ENCODE data around the gene PPP2CA. TPM values are rescaled to one million over a fixed set of nuclear protein-coding genes. Genes with fewer than 3 reads are reported as not detected.

Gene PPP2CA
- total RNA-seq, 6 experiments from 2014 or later: 50.8 to 80.5 (median 65.0) TPM

- Histone ChIP-seq H3K27ac (no peak overlapping the region), H3K9me3 (no peaks in the 10 kb centered on the region), H3K27me3 (no peaks in the 10 kb centered on the region), H3K36me3 (peaks cover 0 to 29% (median under 1%) of the 10 kb centered on the region in 4 donors), H3K4me3 (no peak overlapping the region), H3K4me1 (peaks cover 0 to 5% (median 0%) of the 10 kb centered on the region in 4 donors)
- intact Hi-C loops (cut with DNase I): no loop called here
- ATAC-seq: no peak
- DNase-seq: no peak
- 77% methylated on average over 5 of the region's 7 CpGs for WGBS (ENCODE audit: insufficient coverage, low coverage, low lambda C conversion rate, missing lambda C conversion rate)
- TF ChIP-seq CTCF (IDR thresholded peaks at IDR 0.05) (no peak), POLR2A (IDR thresholded peaks at IDR 0.05) (no peak)
Observed at GRCh38 chr5:134206627-134207160, 19.2 kb downstream of the PPP2CA start.

- DNase-seq (no peak), ATAC-seq (no peak)
- TF ChIP-seq POLR2A (IDR thresholded peaks at IDR 0.05) (no peak), CTCF (IDR thresholded peaks at IDR 0.05) (no peak)
- H3K4me3 ChIP-seq: no peak overlapping the region
- no peak overlapping the region for H3K27ac ChIP-seq
- 97% methylated on average over 3 of the region's 4 CpGs for WGBS (ENCODE audit: insufficient coverage, low coverage, low lambda C conversion rate, missing lambda C conversion rate)
- no peaks in the 10 kb centered on the region for H3K9me3 ChIP-seq
- intact Hi-C loops (cut with DNase I): no loop called here
- no peaks in the 10 kb centered on the region for H3K27me3 ChIP-seq
- peaks cover 0 to 51% (median 15%) of the 10 kb centered on the region in 4 donors for H3K36me3 ChIP-seq
- peaks cover 0 to 5% (median 0%) of the 10 kb centered on the region in 4 donors for H3K4me1 ChIP-seq
Observed at GRCh38 chr5:134204575-134204974, 21.3 kb downstream of the PPP2CA start.

GRCh38 chr5:134203630-134204029 is 22.2 kb downstream of the PPP2CA start:
- DNase-seq (no peak), ATAC-seq (no peak)
- no peaks in the 10 kb centered on the region for H3K9me3 ChIP-seq
- TF ChIP-seq CTCF (IDR thresholded peaks at IDR 0.05) (no peak), POLR2A (IDR thresholded peaks at IDR 0.05) (no peak)
- H3K27me3 ChIP-seq: no peaks in the 10 kb centered on the region
- H3K36me3 ChIP-seq: peaks cover 6 to 60% (median 19%) of the 10 kb centered on the region in 4 donors
- no peak overlapping the region for H3K4me3 ChIP-seq
- H3K4me1 ChIP-seq: peaks cover 0 to 4% (median 0%) of the 10 kb centered on the region in 4 donors
- intact Hi-C loops (cut with DNase I): no loop called here
- no peak overlapping the region for H3K27ac ChIP-seq
- 88% methylated on average over 1 of the region's 3 CpGs for WGBS (ENCODE audit: insufficient coverage, low coverage, low lambda C conversion rate, missing lambda C conversion rate)

GRCh38 chr5:134195666-134196065 is 30.2 kb downstream of the PPP2CA start:
- DNase-seq (no peak), ATAC-seq (no peak)
- H3K9me3 ChIP-seq: no peaks in the 10 kb centered on the region
- H3K27ac ChIP-seq: no peak overlapping the region
- H3K4me1 ChIP-seq: no peaks in the 10 kb centered on the region
- H3K36me3 ChIP-seq: peaks cover 6 to 41% (median 22%) of the 10 kb centered on the region in 4 donors
- 72% methylated on average over 5 of the region's 5 CpGs for WGBS (ENCODE audit: insufficient coverage, low coverage, low lambda C conversion rate, missing lambda C conversion rate)
- H3K4me3 ChIP-seq: no peak overlapping the region
- TF ChIP-seq POLR2A (IDR thresholded peaks at IDR 0.05): no peak
- TF ChIP-seq CTCF (IDR thresholded peaks at IDR 0.05): no peak
- intact Hi-C loops (cut with DNase I): no loop called here
- H3K27me3 ChIP-seq: no peaks in the 10 kb centered on the region
